DMS79 (cell line): Measurements from ENCODE around the gene FAM83C.
A peak's percentile ranks its signal among the peaks of the same experiment; 100 is the strongest.

ENCODE experiments used
- DNase-seq: peaks from one replicate; lab custom pipeline; 2025; lab: John Stamatoyannopoulos, UW

FAM83C gene

GRCh38 chr20:35298264-35298663 is 6.0 kb upstream of the FAM83C start:
- no peak for DNase-seq

- no peak for DNase-seq
Observed at GRCh38 chr20:35297740-35298139, 5.5 kb upstream of the FAM83C start.

GRCh38 chr20:35297155-35297554 is 4.9 kb upstream of the FAM83C start:
- DNase-seq = no peak

GRCh38 chr20:35296101-35296554 is 3.9 kb upstream of the FAM83C start:
- no peak for DNase-seq

- DNase-seq = no peak
Observed at GRCh38 chr20:35295674-35296073, 3.4 kb upstream of the FAM83C start.

- no peak for DNase-seq
Observed at GRCh38 chr20:35295058-35295457, 2.8 kb upstream of the FAM83C start.

GRCh38 chr20:35294293-35294685 is 2.1 kb upstream of the FAM83C start:
- no peak for DNase-seq

- DNase-seq = no peak
Observed at GRCh38 chr20:35293303-35294292, 1.4 kb upstream of the FAM83C start.

- DNase-seq = no peak
Observed at GRCh38 chr20:35292504-35293285, 470 bp upstream of the FAM83C start.

GRCh38 chr20:35290887-35291417 is 1.3 kb downstream of the FAM83C start:
- no peak for DNase-seq

- DNase-seq = no peak
Observed at GRCh38 chr20:35290186-35290886, 1.9 kb downstream of the FAM83C start.

GRCh38 chr20:35288325-35289060 is 3.7 kb downstream of the FAM83C start:
- no peak for DNase-seq

- no peak for DNase-seq
Observed at GRCh38 chr20:35287509-35288324, 4.5 kb downstream of the FAM83C start.

- no peak for DNase-seq
Observed at GRCh38 chr20:35286899-35287508, 5.2 kb downstream of the FAM83C start.

GRCh38 chr20:35286077-35286898 is 5.9 kb downstream of the FAM83C start:
- DNase-seq = no peak

GRCh38 chr20:35285806-35286076 is 6.5 kb downstream of the FAM83C start:
- DNase-seq = no peak

GRCh38 chr20:35284992-35285805 is 7.0 kb downstream of the FAM83C start:
- no peak for DNase-seq

- DNase-seq = peak; percentile 73
Observed at GRCh38 chr20:35284267-35284991, 7.8 kb downstream of the FAM83C start, which contains the start of gene EIF6. Gene EIF6, minus strand, starts transcription at chr20:35284772. Its CDS starts 285 bp downstream, at chr20:35284487.
